ENCODE results near the gene C2orf81.

C2orf81 gene

GRCh38 chr2:74374509-74375205, 46.8 kb downstream of the C2orf81 start:
- no peak overlapping the region for H3K27ac Mint-ChIP-seq
- H3K9me3 Mint-ChIP-seq: no peaks in the 10 kb centered on the region
- no peak overlapping the region for H3K4me3 Mint-ChIP-seq
- H3K27me3 Mint-ChIP-seq (ENCODE audit: low read depth): no peaks in the 10 kb centered on the region
- peaks cover 10% of the 10 kb centered on the region for H3K4me1 Mint-ChIP-seq (ENCODE audit: low read depth)
- peaks cover 27% of the 10 kb centered on the region for H3K36me3 Mint-ChIP-seq (ENCODE audit: low read depth)

- H3K4me1 Mint-ChIP-seq (ENCODE audit: low read depth): peaks cover 9% of the 10 kb centered on the region
- H3K36me3 Mint-ChIP-seq (ENCODE audit: low read depth): peaks cover 28% of the 10 kb centered on the region
- H3K4me3 Mint-ChIP-seq: no peak overlapping the region
- H3K9me3 Mint-ChIP-seq: no peaks in the 10 kb centered on the region
- no peak overlapping the region for H3K27ac Mint-ChIP-seq
- no peaks in the 10 kb centered on the region for H3K27me3 Mint-ChIP-seq (ENCODE audit: low read depth)
Measured at GRCh38 chr2:74373985-74374384, 47.4 kb downstream of the C2orf81 start.

- Mint-ChIP-seq H3K4me1 (ENCODE audit: low read depth) (peaks cover 4% of the 10 kb centered on the region), H3K27ac (peak overlapping the region; percentile 26), H3K27me3 (ENCODE audit: low read depth) (no peaks in the 10 kb centered on the region), H3K9me3 (no peaks in the 10 kb centered on the region), H3K36me3 (ENCODE audit: low read depth) (peaks cover 34% of the 10 kb centered on the region), H3K4me3 (no peak overlapping the region)
Measured at GRCh38 chr2:74373221-74373676, 48.2 kb downstream of the C2orf81 start.

GRCh38 chr2:74372674-74373073, 48.7 kb downstream of the C2orf81 start:
- Mint-ChIP-seq H3K4me1 (ENCODE audit: low read depth) (peaks cover 4% of the 10 kb centered on the region), H3K27me3 (ENCODE audit: low read depth) (no peaks in the 10 kb centered on the region), H3K4me3 (no peak overlapping the region), H3K27ac (no peak overlapping the region), H3K9me3 (no peaks in the 10 kb centered on the region), H3K36me3 (ENCODE audit: low read depth) (peaks cover 34% of the 10 kb centered on the region)

- Mint-ChIP-seq H3K36me3 (ENCODE audit: low read depth) (peaks cover 36% of the 10 kb centered on the region), H3K4me3 (no peak overlapping the region), H3K27me3 (ENCODE audit: low read depth) (no peaks in the 10 kb centered on the region), H3K27ac (no peak overlapping the region), H3K9me3 (no peaks in the 10 kb centered on the region), H3K4me1 (ENCODE audit: low read depth) (peaks cover 4% of the 10 kb centered on the region)
Measured at GRCh38 chr2:74371421-74371820, 50.0 kb downstream of the C2orf81 start.

GRCh38 chr2:74369976-74370375, 51.4 kb downstream of the C2orf81 start:
- Mint-ChIP-seq H3K9me3 (no peaks in the 10 kb centered on the region), H3K4me3 (no peak overlapping the region), H3K36me3 (ENCODE audit: low read depth) (peaks cover 46% of the 10 kb centered on the region), H3K27ac (no peak overlapping the region), H3K27me3 (ENCODE audit: low read depth) (no peaks in the 10 kb centered on the region), H3K4me1 (ENCODE audit: low read depth) (peaks cover 2% of the 10 kb centered on the region)

- no peak overlapping the region for H3K27ac Mint-ChIP-seq
- H3K27me3 Mint-ChIP-seq (ENCODE audit: low read depth): no peaks in the 10 kb centered on the region
- no peaks in the 10 kb centered on the region for H3K9me3 Mint-ChIP-seq
- H3K4me3 Mint-ChIP-seq: no peak overlapping the region
- H3K4me1 Mint-ChIP-seq (ENCODE audit: low read depth): no peaks in the 10 kb centered on the region
- peaks cover 47% of the 10 kb centered on the region for H3K36me3 Mint-ChIP-seq (ENCODE audit: low read depth)
Measured at GRCh38 chr2:74368499-74368898, 52.9 kb downstream of the C2orf81 start.

GRCh38 chr2:74367789-74368188, 53.6 kb downstream of the C2orf81 start:
- no peaks in the 10 kb centered on the region for H3K27me3 Mint-ChIP-seq (ENCODE audit: low read depth)
- H3K9me3 Mint-ChIP-seq: no peaks in the 10 kb centered on the region
- no peak overlapping the region for H3K4me3 Mint-ChIP-seq
- H3K4me1 Mint-ChIP-seq (ENCODE audit: low read depth): no peaks in the 10 kb centered on the region
- no peak overlapping the region for H3K27ac Mint-ChIP-seq
- peaks cover 47% of the 10 kb centered on the region for H3K36me3 Mint-ChIP-seq (ENCODE audit: low read depth)

- no peaks in the 10 kb centered on the region for H3K9me3 Mint-ChIP-seq
Measured at GRCh38 chr2:74366036-74366435, 55.4 kb downstream of the C2orf81 start.

GRCh38 chr2:74364533-74365505, 56.6 kb downstream of the C2orf81 start:
- no peak overlapping the region for H3K27ac Mint-ChIP-seq
- H3K27me3 Mint-ChIP-seq (ENCODE audit: low read depth): no peaks in the 10 kb centered on the region
- H3K4me1 Mint-ChIP-seq (ENCODE audit: low read depth): peaks cover 2% of the 10 kb centered on the region
- H3K36me3 Mint-ChIP-seq (ENCODE audit: low read depth): peaks cover 43% of the 10 kb centered on the region
- no peaks in the 10 kb centered on the region for H3K9me3 Mint-ChIP-seq
- H3K4me3 Mint-ChIP-seq: no peak overlapping the region

More at GRCh38 chr2:74366036-74366435, 55.4 kb downstream of the C2orf81 start:
- no peaks in the 10 kb centered on the region for H3K27me3 Mint-ChIP-seq (ENCODE audit: low read depth)
- no peak overlapping the region for H3K4me3 Mint-ChIP-seq
- H3K4me1 Mint-ChIP-seq (ENCODE audit: low read depth): no peaks in the 10 kb centered on the region
- H3K27ac Mint-ChIP-seq: no peak overlapping the region
- H3K36me3 Mint-ChIP-seq (ENCODE audit: low read depth): peaks cover 50% of the 10 kb centered on the region
